ENCODE data around the gene CST3. TPM values are rescaled to one million over a fixed set of nuclear protein-coding genes. Genes with fewer than 3 reads are reported as not detected.

CST3 gene
- total and polyA plus RNA-seq, 5 donors from 2014 or later, result 0.73 to 2.7 (median 1.6) TPM

DNA sequence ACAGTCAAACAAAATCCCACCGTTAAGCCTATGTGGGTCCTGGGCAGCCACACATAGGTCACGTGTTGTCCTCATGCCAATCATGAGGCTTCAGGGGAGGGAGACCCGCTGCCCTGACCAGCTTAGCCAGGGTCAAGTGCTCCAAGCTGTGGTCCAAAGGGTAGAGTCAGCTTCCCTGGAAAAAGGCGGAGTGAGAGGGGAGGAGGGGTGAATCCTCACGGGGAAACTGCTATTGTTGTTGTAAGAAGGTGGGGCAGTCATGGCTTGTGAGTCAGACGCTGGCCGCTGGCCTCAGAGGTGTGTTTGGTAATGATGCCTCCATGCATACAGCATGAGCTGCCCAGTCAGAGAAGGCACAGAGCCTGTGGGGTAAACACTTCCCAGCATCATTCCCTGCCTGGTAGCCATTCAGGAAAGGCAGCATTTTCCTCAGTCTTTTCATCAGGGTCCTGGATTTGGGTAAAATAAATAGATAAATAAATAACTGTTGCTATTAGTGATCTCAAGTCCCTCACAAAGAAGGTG, 8.7 kb downstream of the CST3 start:
- Mint-ChIP-seq H3K27me3 (peaks cover 17% of the 10 kb centered on the region), H3K4me3 (no peak overlapping the region), H3K4me1 (no peaks in the 10 kb centered on the region), H3K9me3 (peaks cover 0 to 3% (median 0%) of the 10 kb centered on the region in 7 donors), H3K36me3 (no peaks in the 10 kb centered on the region), H3K27ac (no peak overlapping the region)
- ATAC-seq (ENCODE audit: low read depth in 2 of 2) (no peak), DNase-seq (no peak)
- no peak overlapping the region for H3K27ac ChIP-seq (ENCODE audit: insufficient read depth, low read length, poor library complexity, severe bottlenecking)
- peaks cover 2% of the 10 kb centered on the region for H3K27me3 ChIP-seq (ENCODE audit: control insufficient read depth, insufficient read depth, low read length)
- H3K4me1 ChIP-seq (ENCODE audit: control insufficient read depth, insufficient read depth, low read length, poor library complexity, severe bottlenecking), result no peaks in the 10 kb centered on the region
- H3K9me3 ChIP-seq (ENCODE audit: control insufficient read depth in 2 of 2, low read length in 2 of 2), result no peaks in the 10 kb centered on the region
- no peak overlapping the region for H3K4me3 ChIP-seq (ENCODE audit: low read depth, low read length)
- H3K36me3 ChIP-seq (ENCODE audit: control insufficient read depth, insufficient read depth, low read length), result no peaks in the 10 kb centered on the region

GRCh38 chr20:23628402-23629016, 9.2 kb downstream of the CST3 start:
- Mint-ChIP-seq H3K27me3 (peaks cover 13% of the 10 kb centered on the region), H3K27ac (no peak overlapping the region), H3K9me3 (peaks cover 0 to 4% (median 0%) of the 10 kb centered on the region in 7 donors), H3K4me1 (no peaks in the 10 kb centered on the region), H3K4me3 (no peak overlapping the region), H3K36me3 (no peaks in the 10 kb centered on the region)
- Histone ChIP-seq H3K27me3 (ENCODE audit: control insufficient read depth, insufficient read depth, low read length) (peaks cover 5% of the 10 kb centered on the region), H3K36me3 (ENCODE audit: control insufficient read depth, insufficient read depth, low read length) (no peaks in the 10 kb centered on the region), H3K4me1 (ENCODE audit: control insufficient read depth, insufficient read depth, low read length, poor library complexity, severe bottlenecking) (no peaks in the 10 kb centered on the region), H3K9me3 (ENCODE audit: control insufficient read depth in 2 of 2, low read length in 2 of 2) (no peaks in the 10 kb centered on the region), H3K27ac (ENCODE audit: insufficient read depth, low read length, poor library complexity, severe bottlenecking) (no peak overlapping the region), H3K4me3 (ENCODE audit: low read depth, low read length) (no peak overlapping the region)
- no peak for ATAC-seq (ENCODE audit: low read depth in 2 of 2)
- no peak for DNase-seq

DNA sequence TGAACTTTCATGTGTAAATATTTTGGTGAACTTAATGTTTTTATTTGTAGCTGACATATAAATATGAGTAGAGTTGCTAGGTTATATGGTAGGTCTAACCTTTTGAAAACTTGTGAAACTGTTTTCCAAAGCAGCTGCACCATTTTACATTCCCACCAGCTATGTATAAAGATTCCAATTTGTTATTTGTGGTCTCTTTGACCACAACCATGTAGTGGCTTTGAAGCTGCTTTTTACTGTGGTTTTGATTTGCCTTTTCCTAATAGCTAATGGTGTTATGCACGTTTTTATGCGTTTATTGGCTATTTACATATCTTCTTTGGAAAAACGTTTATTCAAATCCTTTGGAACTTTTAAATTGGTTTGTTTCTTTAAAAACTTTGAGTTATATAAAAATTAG, 10.3 kb downstream of the CST3 start:
- Histone ChIP-seq H3K27ac (ENCODE audit: insufficient read depth, low read length, poor library complexity, severe bottlenecking) (no peak overlapping the region), H3K36me3 (ENCODE audit: control insufficient read depth, insufficient read depth, low read length) (no peaks in the 10 kb centered on the region), H3K27me3 (ENCODE audit: control insufficient read depth, insufficient read depth, low read length) (peaks cover 5% of the 10 kb centered on the region), H3K4me3 (ENCODE audit: low read depth, low read length) (no peak overlapping the region), H3K4me1 (ENCODE audit: control insufficient read depth, insufficient read depth, low read length, poor library complexity, severe bottlenecking) (no peaks in the 10 kb centered on the region), H3K9me3 (ENCODE audit: control insufficient read depth in 2 of 2, low read length in 2 of 2) (no peaks in the 10 kb centered on the region)
- DNase-seq (no peak), ATAC-seq (ENCODE audit: low read depth in 2 of 2) (no peak)
- Mint-ChIP-seq H3K27ac (no peak overlapping the region), H3K27me3 (peaks cover 13% of the 10 kb centered on the region), H3K36me3 (no peaks in the 10 kb centered on the region), H3K4me3 (no peak overlapping the region), H3K9me3 (peaks cover 0 to 4% (median 0%) of the 10 kb centered on the region in 7 donors), H3K4me1 (peaks cover 0 to 4% (median 0%) of the 10 kb centered on the region in 4 donors)

DNA sequence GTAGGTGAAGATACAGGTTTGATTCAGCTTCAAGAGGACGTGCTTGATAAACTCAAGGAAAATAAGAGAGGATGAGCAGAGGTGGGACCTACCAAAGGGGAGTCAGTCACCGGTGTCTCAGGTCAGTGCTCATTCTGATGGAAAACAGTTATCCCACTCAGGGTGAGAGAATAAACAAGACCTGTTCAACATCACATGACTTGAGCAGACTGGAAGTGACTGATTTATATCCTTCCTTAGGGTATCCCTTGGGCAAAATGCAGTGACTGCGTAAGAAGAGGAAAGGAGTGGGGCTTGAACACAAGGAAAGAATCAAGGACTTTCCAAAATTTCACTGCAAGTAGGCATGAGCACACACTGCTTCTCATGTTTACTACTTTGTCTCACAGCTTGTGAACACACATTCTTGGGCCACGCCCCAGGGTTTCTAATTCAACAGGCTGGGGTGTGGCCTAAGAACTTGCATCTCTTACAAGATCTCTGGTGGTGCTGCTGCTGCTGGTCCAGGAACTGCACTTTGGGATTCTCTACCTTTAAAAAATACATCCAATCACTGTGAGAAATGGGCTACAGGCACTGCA, 11.6 kb downstream of the CST3 start:
- Histone ChIP-seq H3K4me1 (ENCODE audit: control insufficient read depth, insufficient read depth, low read length, poor library complexity, severe bottlenecking) (no peaks in the 10 kb centered on the region), H3K4me3 (ENCODE audit: low read depth, low read length) (no peak overlapping the region), H3K27me3 (ENCODE audit: control insufficient read depth, insufficient read depth, low read length) (peaks cover 5% of the 10 kb centered on the region), H3K27ac (ENCODE audit: insufficient read depth, low read length, poor library complexity, severe bottlenecking) (no peak overlapping the region), H3K36me3 (ENCODE audit: control insufficient read depth, insufficient read depth, low read length) (no peaks in the 10 kb centered on the region), H3K9me3 (ENCODE audit: control insufficient read depth in 2 of 2, low read length in 2 of 2) (no peaks in the 10 kb centered on the region)
- peak in 1 of 3 donors; percentile 20 for DNase-seq
- ATAC-seq (ENCODE audit: low read depth in 2 of 2), result no peak
- H3K36me3 Mint-ChIP-seq, result no peaks in the 10 kb centered on the region
- no peak overlapping the region for H3K27ac Mint-ChIP-seq
- H3K9me3 Mint-ChIP-seq, result peaks cover 0 to 4% (median 0%) of the 10 kb centered on the region in 7 donors
- peaks cover 13% of the 10 kb centered on the region for H3K27me3 Mint-ChIP-seq
- no peak overlapping the region for H3K4me3 Mint-ChIP-seq
- H3K4me1 Mint-ChIP-seq, result peaks cover 0 to 4% (median 0%) of the 10 kb centered on the region in 4 donors

DNA sequence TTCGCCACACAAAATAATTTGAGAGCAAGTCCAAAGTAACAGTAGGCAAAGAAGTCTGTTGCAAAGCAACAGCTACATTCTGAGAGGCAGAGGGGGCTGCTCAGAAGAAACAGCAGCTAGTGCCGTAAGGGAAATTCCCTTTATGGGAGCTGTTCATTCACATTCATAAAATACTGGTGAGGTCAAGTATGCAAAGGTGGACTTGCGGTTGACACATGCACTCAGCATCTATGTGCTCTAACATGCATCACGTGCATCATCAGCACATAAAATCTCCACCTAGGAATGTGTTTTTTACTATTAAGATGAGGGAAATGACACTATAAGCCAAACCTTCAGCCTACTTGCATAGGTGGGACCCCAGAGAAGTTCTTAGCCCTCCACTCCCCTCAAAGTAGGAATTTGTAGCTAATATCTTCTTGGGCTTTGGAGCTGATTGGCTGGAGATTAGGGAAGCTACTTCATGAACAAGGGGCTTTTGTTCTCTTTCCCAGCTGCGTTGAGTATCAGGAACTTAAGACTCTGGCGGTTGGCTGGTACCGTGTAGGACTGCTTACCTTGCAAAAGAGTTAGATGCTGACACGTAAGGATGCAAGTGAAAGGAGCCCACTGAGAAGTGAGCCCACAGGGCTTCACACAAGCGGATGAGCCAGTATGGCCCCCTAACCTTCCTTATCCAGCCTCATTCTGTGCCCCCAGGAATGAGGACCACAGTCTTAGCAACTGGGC, 12.4 kb downstream of the CST3 start:
- H3K4me1 Mint-ChIP-seq, result peaks cover 0 to 4% (median 0%) of the 10 kb centered on the region in 4 donors
- H3K9me3 Mint-ChIP-seq, result peaks cover 0 to 4% (median 0%) of the 10 kb centered on the region in 7 donors
- H3K36me3 Mint-ChIP-seq, result no peaks in the 10 kb centered on the region
- DNase-seq, result no peak
- no peak overlapping the region for H3K27ac Mint-ChIP-seq
- Histone ChIP-seq H3K4me1 (ENCODE audit: control insufficient read depth, insufficient read depth, low read length, poor library complexity, severe bottlenecking) (no peaks in the 10 kb centered on the region), H3K4me3 (ENCODE audit: low read depth, low read length) (no peak overlapping the region), H3K27ac (ENCODE audit: insufficient read depth, low read length, poor library complexity, severe bottlenecking) (no peak overlapping the region), H3K9me3 (ENCODE audit: control insufficient read depth in 2 of 2, low read length in 2 of 2) (no peaks in the 10 kb centered on the region), H3K27me3 (ENCODE audit: control insufficient read depth, insufficient read depth, low read length) (peaks cover 5% of the 10 kb centered on the region), H3K36me3 (ENCODE audit: control insufficient read depth, insufficient read depth, low read length) (no peaks in the 10 kb centered on the region)
- ATAC-seq (ENCODE audit: low read depth in 2 of 2), result no peak
- peaks cover 10% of the 10 kb centered on the region for H3K27me3 Mint-ChIP-seq
- no peak overlapping the region for H3K4me3 Mint-ChIP-seq

GRCh38 chr20:23624324-23624691, 13.4 kb downstream of the CST3 start:
- Mint-ChIP-seq H3K9me3 (peaks cover 0 to 6% (median 0%) of the 10 kb centered on the region in 7 donors), H3K27ac (peak overlapping the region in 1 of 3 donors; percentile 92), H3K4me3 (no peak overlapping the region), H3K36me3 (no peaks in the 10 kb centered on the region), H3K27me3 (peaks cover 13% of the 10 kb centered on the region), H3K4me1 (peaks cover 0 to 4% (median 0%) of the 10 kb centered on the region in 4 donors)
- ATAC-seq (ENCODE audit: low read depth in 2 of 2) (no peak), DNase-seq (no peak)
- H3K27me3 ChIP-seq (ENCODE audit: control insufficient read depth, insufficient read depth, low read length), result peaks cover 5% of the 10 kb centered on the region
- H3K9me3 ChIP-seq (ENCODE audit: control insufficient read depth in 2 of 2, low read length in 2 of 2), result no peaks in the 10 kb centered on the region
- H3K27ac ChIP-seq (ENCODE audit: insufficient read depth, low read length, poor library complexity, severe bottlenecking), result no peak overlapping the region
- H3K4me1 ChIP-seq (ENCODE audit: control insufficient read depth, insufficient read depth, low read length, poor library complexity, severe bottlenecking), result no peaks in the 10 kb centered on the region
- H3K36me3 ChIP-seq (ENCODE audit: control insufficient read depth, insufficient read depth, low read length), result no peaks in the 10 kb centered on the region
- H3K4me3 ChIP-seq (ENCODE audit: low read depth, low read length), result no peak overlapping the region

DNA sequence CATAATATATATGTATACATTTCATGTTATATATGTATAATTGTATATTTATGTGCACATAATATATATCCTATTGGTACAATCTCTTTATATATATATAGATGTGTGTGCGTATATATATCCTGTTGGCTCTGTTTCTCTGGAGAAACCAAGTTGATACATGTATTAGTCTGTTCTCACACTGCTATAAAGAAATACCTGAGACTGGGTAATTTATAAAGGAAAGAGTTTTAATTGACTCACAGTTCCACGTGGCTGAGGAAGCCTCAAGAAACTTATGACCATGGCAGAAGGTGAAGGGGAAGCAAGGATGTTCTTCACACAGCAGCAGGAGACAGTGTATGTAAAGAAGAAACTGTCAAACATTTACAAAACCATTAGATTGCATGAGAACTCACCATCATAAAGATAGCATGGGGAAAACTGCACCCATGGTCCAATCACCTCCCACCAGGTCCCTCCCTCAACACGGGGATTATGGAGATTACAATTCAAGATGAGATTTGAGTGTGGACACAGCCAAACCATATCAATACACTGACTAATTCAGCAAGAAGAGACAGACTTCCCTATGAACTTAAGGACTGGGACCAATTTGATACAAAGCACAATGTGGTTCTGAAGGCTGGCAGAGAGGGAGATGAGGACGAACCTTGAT, 14.0 kb downstream of the CST3 start:
- Histone ChIP-seq H3K9me3 (ENCODE audit: control insufficient read depth in 2 of 2, low read length in 2 of 2) (no peaks in the 10 kb centered on the region), H3K4me3 (ENCODE audit: low read depth, low read length) (no peak overlapping the region), H3K27me3 (ENCODE audit: control insufficient read depth, insufficient read depth, low read length) (peaks cover 5% of the 10 kb centered on the region), H3K4me1 (ENCODE audit: control insufficient read depth, insufficient read depth, low read length, poor library complexity, severe bottlenecking) (no peaks in the 10 kb centered on the region), H3K36me3 (ENCODE audit: control insufficient read depth, insufficient read depth, low read length) (no peaks in the 10 kb centered on the region), H3K27ac (ENCODE audit: insufficient read depth, low read length, poor library complexity, severe bottlenecking) (no peak overlapping the region)
- ATAC-seq (ENCODE audit: low read depth in 2 of 2), result no peak
- peaks cover 0 to 8% (median 0%) of the 10 kb centered on the region in 7 donors for H3K9me3 Mint-ChIP-seq
- peaks cover 0 to 4% (median 0%) of the 10 kb centered on the region in 4 donors for H3K4me1 Mint-ChIP-seq
- DNase-seq, result no peak
- peaks cover 13% of the 10 kb centered on the region for H3K27me3 Mint-ChIP-seq
- peak overlapping the region in 1 of 3 donors; percentile 11 for H3K27ac Mint-ChIP-seq
- no peak overlapping the region for H3K4me3 Mint-ChIP-seq
- no peaks in the 10 kb centered on the region for H3K36me3 Mint-ChIP-seq
